HEK293 (cell line): ENCODE results near the gene CYS1.

ENCODE experiments used
- GLI4 ChIP-seq: fragments of 450-650 bp; formaldehyde crosslinking; IDR thresholded peaks from 2 replicates; pipeline ENCODE4 v1.5.1; 2016; ENCODE audit warnings: missing biosample characterization, missing genetic modification characterization
- GLIS1 ChIP-seq: fragments of 450-650 bp; formaldehyde crosslinking; IDR thresholded peaks from 2 replicates; pipeline ENCODE4 v1.5.1; 2016; ENCODE audit warnings: missing biosample characterization, missing genetic modification characterization
- MEIS1 ChIP-seq: sonication (generic); formaldehyde crosslinking; IDR thresholded peaks from 2 replicates; pipeline ENCODE4 v1.8.1; 2022; ENCODE audit warnings: missing genetic modification reagents, mild to moderate bottlenecking, borderline replicate concordance
- OVOL3 ChIP-seq: fragments of 450-650 bp; formaldehyde crosslinking; IDR thresholded peaks from 2 replicates; pipeline ENCODE4 v1.5.1; 2016; ENCODE audit warnings: missing biosample characterization, missing genetic modification characterization
- YY1 ChIP-seq: fragments of 450-650 bp; formaldehyde crosslinking; IDR thresholded peaks from 2 replicates; pipeline ENCODE4 v1.5.1; 2018; ENCODE audit warnings: missing biosample characterization, missing genetic modification characterization
- ZNF121 ChIP-seq: fragments of 450-650 bp; formaldehyde crosslinking; IDR thresholded peaks from 2 replicates; pipeline ENCODE4 v1.5.1; 2016; ENCODE audit warnings: missing biosample characterization, missing genetic modification characterization
- ZNF214 ChIP-seq: fragments of 450-650 bp; formaldehyde crosslinking; IDR thresholded peaks from 2 replicates; pipeline ENCODE4 v1.5.1; 2017; ENCODE audit warnings: missing biosample characterization, mild to moderate bottlenecking, missing genetic modification characterization, borderline replicate concordance
- ZNF221 ChIP-seq: fragments of 450-650 bp; formaldehyde crosslinking; IDR thresholded peaks from 2 replicates; pipeline ENCODE4 v1.5.1; 2017; ENCODE audit warnings: missing biosample characterization, missing genetic modification characterization, borderline replicate concordance
- ZNF561 ChIP-seq: fragments of 450-650 bp; IDR thresholded peaks from 2 replicates; pipeline ENCODE4 v1.5.1; 2018; ENCODE audit warnings: missing biosample characterization, missing genetic modification characterization, borderline replicate concordance
- TF ChIP-seq, protein P1 (sequence below): sonication (generic); formaldehyde crosslinking; IDR thresholded peaks from 2 replicates; pipeline ENCODE4 v1.8.1; 2022; ENCODE audit warnings: mild to moderate bottlenecking, moderate library complexity, missing genetic modification reagents
- TF ChIP-seq, protein P2 (sequence below): fragments of 450-650 bp; formaldehyde crosslinking; IDR thresholded peaks from 2 replicates; pipeline ENCODE4 v1.5.1; 2016; ENCODE audit warnings: missing biosample characterization, missing genetic modification characterization

DNA sequence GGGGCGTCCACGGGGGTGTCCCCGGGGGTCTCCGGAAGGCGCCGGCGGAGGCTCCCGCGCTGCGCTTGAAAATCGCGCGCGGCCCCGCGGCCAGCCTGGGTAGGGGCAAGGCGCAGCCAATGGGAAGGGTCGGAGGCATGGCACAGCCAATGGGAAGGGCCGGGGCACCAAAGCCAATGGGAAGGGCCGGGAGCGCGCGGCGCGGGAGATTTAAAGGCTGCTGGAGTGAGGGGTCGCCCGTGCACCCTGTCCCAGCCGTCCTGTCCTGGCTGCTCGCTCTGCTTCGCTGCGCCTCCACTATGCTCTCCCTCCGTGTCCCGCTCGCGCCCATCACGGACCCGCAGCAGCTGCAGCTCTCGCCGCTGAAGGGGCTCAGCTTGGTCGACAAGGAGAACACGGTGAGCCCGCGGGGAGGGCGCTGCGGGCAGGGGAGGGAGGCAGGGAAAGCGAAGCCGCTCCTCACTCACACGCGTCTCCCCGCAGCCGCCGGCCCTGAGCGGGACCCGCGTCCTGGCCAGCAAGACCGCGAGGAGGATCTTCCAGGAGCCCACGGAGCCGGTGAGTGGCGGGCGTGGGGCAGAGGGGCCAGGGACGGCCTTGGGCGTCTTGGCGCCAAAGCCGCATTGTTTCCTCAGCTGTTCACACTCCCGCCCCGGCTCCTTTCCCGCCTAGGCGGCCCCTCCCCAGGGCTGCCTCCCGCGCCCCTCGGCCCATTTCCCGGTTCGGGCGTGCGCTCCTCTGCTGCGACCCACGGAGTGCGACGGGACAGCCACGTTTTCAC is 42.5 kb upstream of the CYS1 start, which contains the start of gene RRM2:
- TF ChIP-seq, protein P1, sequence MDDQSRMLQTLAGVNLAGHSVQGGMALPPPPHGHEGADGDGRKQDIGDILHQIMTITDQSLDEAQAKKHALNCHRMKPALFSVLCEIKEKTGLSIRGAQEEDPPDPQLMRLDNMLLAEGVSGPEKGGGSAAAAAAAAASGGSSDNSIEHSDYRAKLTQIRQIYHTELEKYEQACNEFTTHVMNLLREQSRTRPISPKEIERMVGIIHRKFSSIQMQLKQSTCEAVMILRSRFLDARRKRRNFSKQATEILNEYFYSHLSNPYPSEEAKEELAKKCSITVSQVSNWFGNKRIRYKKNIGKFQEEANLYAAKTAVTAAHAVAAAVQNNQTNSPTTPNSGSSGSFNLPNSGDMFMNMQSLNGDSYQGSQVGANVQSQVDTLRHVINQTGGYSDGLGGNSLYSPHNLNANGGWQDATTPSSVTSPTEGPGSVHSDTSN (CRISPR knock-in tag), result peak; percentile 84; the same call in 1 of the 2 replicates
- TF ChIP-seq ZNF561, result no peak
- TF ChIP-seq, protein P2, sequence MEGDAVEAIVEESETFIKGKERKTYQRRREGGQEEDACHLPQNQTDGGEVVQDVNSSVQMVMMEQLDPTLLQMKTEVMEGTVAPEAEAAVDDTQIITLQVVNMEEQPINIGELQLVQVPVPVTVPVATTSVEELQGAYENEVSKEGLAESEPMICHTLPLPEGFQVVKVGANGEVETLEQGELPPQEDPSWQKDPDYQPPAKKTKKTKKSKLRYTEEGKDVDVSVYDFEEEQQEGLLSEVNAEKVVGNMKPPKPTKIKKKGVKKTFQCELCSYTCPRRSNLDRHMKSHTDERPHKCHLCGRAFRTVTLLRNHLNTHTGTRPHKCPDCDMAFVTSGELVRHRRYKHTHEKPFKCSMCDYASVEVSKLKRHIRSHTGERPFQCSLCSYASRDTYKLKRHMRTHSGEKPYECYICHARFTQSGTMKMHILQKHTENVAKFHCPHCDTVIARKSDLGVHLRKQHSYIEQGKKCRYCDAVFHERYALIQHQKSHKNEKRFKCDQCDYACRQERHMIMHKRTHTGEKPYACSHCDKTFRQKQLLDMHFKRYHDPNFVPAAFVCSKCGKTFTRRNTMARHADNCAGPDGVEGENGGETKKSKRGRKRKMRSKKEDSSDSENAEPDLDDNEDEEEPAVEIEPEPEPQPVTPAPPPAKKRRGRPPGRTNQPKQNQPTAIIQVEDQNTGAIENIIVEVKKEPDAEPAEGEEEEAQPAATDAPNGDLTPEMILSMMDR (tag by site-specific recombination), result peak; percentile 87
- TF ChIP-seq GLI4 (tag by site-specific recombination), result 0 out of 2 replicates have a peak, but pooled peaks have one; percentile 43
- 0 out of 2 replicates have a peak, but pooled peaks have one; percentile 48 for TF ChIP-seq MEIS1 (CRISPR knock-in tag)
- TF ChIP-seq ZNF221 (tag by site-specific recombination), result no peak
- peak; percentile 46; the same call in 1 of the 2 replicates for TF ChIP-seq ZNF121 (tag by site-specific recombination)
- no peak for TF ChIP-seq OVOL3 (tag by site-specific recombination)
- TF ChIP-seq GLIS1 (tag by site-specific recombination), result peak; percentile 61; the same call in 1 of the 2 replicates
- no peak for TF ChIP-seq ZNF214
- TF ChIP-seq YY1, result no peak; the same call in 1 of the 2 replicates
